Urinary bladder (tissue), 4 donors: ENCODE data around the gene APOL5. TPM values are rescaled to one million over a fixed set of nuclear protein-coding genes. Genes with fewer than 3 reads are reported as not detected.

Experiments
- DNase-seq: peaks from one replicate; pipeline ENCODE4 v3.0.0-alpha.2; 2015; ENCODE audit errors: extremely low spot score
- H3K27ac ChIP-seq: one replicate; pipeline ENCODE4 v1.5.1; 2013; ENCODE audit warnings: low read depth, mild to moderate bottlenecking, moderate library complexity
- H3K36me3 ChIP-seq: one replicate; pipeline ENCODE4 v1.6.1; 2013; ENCODE audit warnings: mild to moderate bottlenecking, moderate library complexity; ENCODE audit not compliant: insufficient read depth
- H3K4me1 ChIP-seq: one replicate; pipeline ENCODE4 v1.6.1; 2013; ENCODE audit warnings: mild to moderate bottlenecking, moderate library complexity; ENCODE audit not compliant: insufficient read depth
- H3K4me3 ChIP-seq: one replicate; pipeline ENCODE4 v1.5.1; 2013; ENCODE audit warnings: low read depth, low read length
- WGBS: extraction: QIAGEN DNeasy Blood & Tissue Kit; methylation state at CpG from one replicate; pipeline ENCODE4 v1.1.7; 2013; 5-methylcytosine and 5-hydroxymethylcytosine counted together
- polyA plus RNA-seq: library from polyadenylated mRNA; stranded (reverse); fragments of 200-250 nt; gene quantifications from one replicate; pipeline ENCODE4 v1.2.3, GENCODE V29; 2013
- total RNA-seq: library from RNA; depleted of rRNA; stranded (reverse); fragments of >200 nt; gene quantifications from one replicate; pipeline ENCODE4 v1.2.3, GENCODE V29; 2014
- donor health status: healthy with polysubstance abuse.
- donor health status: healthy.

APOL5 gene
- total and polyA plus RNA-seq, 2 donors: 1.4 TPM; not detected in 1

DNA sequence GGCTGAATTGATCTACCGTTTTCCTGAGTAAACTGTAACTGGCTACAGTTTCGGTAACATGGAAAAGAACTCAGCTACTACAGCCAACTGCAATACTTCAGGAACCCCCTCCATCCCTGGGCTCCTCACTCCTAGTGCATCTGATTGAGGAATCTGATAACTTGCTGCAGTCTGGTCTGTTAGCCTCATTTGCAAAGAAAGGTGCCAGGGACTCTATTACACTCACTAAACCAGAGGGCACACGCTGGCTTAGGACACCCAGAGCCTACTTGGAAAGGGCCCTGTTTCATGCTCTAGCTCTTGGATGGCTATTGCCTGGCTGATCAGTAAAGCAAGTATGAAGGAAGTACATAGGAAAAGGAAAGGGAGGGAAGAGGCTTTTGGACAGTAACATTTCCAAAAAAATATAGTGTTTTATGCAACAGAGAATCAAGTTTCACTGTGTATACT lies 22.3 kb downstream of the APOL5 start:
- no peak for DNase-seq

DNA sequence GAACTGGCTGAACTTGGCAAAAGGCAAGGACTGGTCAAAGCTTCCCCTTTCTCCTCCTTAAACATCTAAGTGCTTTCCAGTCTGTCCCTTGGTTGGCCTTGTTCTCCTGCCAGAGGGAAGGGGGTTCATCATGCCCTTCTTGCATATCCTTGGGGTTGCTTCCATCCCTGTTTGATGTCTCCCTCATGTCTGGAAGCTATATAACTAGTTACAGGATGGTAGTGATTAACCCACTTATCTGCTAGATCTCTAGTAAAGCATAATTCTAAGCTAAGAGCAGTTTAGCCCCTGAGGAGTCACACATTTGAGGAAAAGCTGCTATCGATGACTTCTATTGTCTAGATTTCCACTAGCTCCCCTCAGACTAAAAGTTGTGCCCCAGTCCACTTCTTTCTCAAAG lies 22.9 kb downstream of the APOL5 start:
- WGBS: 43% methylated on average over 1 of the region's 1 CpG
- no peak overlapping the region for H3K27ac ChIP-seq
- DNase-seq: no peak
- H3K4me1 ChIP-seq: no peaks in the 10 kb centered on the region
- peaks cover 3% of the 10 kb centered on the region for H3K36me3 ChIP-seq
- no peak overlapping the region for H3K4me3 ChIP-seq

More for the DNA sequence above, 22.3 kb downstream of the APOL5 start:
- WGBS: 73% methylated on average over 3 of the region's 3 CpGs
- H3K27ac ChIP-seq: no peak overlapping the region
- H3K4me1 ChIP-seq: no peaks in the 10 kb centered on the region
- peaks cover 1% of the 10 kb centered on the region for H3K36me3 ChIP-seq
- no peak overlapping the region for H3K4me3 ChIP-seq

DNA sequence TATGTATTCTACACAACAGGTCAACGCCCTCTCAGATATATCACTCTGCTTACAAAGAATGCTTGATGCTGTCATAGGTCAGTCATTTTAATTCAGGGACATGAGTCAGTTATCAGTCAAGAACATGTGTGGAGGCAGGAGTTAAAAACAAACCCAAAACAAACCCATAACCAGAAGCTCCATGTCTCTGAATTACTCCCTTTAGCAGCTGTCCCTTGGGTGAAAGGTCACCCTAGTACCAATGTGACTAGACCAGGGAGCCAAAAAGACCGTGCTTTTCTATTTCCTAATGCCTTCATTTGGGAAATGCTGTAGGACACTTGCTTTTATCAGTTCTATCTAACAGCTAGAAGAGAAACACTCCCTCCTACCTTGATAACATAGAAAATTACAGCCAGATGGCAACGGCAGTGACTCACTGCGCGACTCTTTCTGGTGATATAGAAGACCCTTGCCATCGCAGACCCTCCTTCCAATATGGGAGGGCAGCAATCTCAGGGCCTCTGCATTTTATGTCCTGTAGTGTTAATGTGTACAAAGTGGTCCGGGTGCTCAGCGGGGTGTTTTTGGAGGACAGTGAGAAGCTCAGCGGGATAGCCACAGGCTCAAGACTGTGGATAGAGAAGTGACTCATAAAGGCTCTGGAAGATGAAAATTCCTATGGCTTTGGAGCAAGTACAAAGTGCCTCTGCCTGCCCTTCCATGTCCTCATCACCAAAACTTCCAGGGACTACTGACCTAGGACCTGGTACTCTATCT lies 24.8 kb downstream of the APOL5 start:
- Histone ChIP-seq H3K36me3 (peaks cover 4% of the 10 kb centered on the region), H3K4me1 (no peaks in the 10 kb centered on the region), H3K27ac (no peak overlapping the region), H3K4me3 (no peak overlapping the region)
- no peak for DNase-seq
- WGBS: 59% methylated on average over 9 of the region's 9 CpGs

DNA sequence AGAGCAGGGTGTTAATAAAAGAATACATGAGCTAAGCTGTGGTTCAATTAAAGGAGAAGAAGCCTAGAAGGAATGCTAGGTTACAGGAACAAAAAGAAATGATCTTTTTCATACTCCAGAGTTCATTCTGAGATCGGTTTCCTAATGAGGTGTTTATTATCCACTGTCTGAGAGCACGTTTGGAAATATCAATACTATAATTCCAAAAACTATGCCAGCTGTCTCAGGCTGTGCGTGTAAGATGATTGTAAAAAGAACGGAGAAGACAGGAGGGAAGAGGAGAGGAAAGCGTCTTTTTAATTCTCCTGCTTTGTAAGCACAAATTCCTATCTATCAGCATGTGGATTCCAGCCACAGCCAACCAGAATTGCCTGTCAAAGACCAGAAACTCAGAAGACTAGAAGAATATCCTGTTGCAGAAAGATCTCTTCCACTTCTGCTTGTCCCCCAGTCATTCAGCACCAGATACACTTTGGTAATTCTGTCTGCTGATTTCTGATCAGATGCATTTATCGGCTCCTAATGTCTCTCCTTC lies 25.7 kb downstream of the APOL5 start:
- no peak overlapping the region for H3K4me3 ChIP-seq
- DNase-seq: no peak
- H3K27ac ChIP-seq: no peak overlapping the region
- WGBS: 40% methylated on average over 6 of the region's 6 CpGs
- H3K36me3 ChIP-seq: peaks cover 4% of the 10 kb centered on the region
- no peaks in the 10 kb centered on the region for H3K4me1 ChIP-seq

DNA sequence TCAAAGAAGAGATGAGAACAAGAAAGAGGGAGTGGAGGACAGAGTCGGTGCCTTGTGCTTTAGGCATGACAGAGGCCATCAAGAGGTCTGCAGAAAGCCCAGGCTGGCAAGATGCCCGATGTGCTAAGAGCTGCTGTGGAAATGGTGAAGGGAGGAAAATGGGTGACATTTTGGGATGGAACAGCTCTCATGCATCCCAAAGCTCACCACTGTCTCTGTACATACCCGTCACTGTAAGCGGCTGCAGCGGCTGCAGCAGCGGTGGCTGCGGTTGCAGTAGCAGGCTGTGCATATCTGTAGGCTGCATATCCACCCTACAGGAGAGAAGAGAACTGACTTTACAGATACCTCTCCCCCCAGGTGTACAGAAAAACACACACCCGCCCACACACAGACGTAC lies 28.6 kb downstream of the APOL5 start:
- Histone ChIP-seq H3K27ac (no peak overlapping the region), H3K36me3 (peaks cover 4% of the 10 kb centered on the region), H3K4me1 (no peaks in the 10 kb centered on the region), H3K4me3 (no peak overlapping the region)
- DNase-seq: no peak
- WGBS: 88% methylated on average over 9 of the region's 9 CpGs

DNA sequence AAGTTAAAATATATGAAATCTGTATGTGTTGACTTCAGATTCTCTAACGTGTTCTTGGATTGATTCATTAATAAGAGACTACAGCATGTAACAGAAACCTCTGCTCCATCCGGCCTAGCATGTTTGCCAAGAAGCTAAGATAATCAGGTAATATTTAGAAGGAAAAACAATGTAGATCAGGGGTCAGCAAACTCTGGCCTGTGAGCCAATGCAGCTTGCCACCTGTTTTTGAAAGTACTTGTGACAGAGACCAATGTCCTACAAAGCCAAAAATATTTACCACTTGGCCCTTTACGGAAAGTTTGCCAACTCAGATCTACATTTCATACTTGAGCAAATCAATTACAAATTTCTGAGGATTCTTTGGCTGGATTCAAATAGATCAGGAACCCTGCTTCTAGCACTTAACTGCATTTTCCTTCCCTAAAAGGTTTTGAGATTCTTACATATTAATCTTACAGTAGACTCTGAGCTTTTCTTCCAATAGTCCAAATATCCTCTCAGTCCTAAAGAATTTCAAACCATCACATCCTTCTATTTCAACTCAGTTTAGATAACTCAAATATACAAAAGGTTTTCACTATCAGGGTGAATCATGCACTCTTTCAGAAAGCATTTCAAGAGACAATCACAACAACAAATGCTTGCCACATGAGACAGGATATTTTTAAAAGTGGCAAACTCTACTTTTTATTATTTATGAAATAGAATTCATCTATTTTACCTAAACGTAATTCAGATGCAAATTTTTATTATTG lies 29.5 kb downstream of the APOL5 start:
- Histone ChIP-seq H3K4me3 (no peak overlapping the region), H3K27ac (no peak overlapping the region), H3K4me1 (no peaks in the 10 kb centered on the region), H3K36me3 (peaks cover 4% of the 10 kb centered on the region)
- 43% methylated on average over 4 of the region's 4 CpGs for WGBS
- no peak for DNase-seq

DNA sequence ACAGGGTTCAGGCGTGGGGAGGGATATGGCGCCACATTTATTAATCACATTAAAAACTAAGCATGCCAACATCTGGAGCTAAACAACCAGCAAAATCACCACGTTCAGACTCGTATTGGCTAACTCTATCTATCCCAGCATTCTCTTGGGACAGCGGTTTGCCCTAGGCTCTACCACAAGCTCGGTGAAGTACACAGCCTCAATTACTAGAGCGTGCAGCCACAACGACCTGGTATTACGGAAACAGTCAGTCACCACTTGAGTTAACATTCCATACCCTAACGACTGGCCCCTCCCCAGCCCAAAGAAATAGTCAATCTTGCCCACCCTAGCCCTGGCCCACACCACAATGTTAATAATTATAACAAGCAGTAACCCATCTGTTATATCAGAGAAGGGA lies 32.1 kb downstream of the APOL5 start:
- Histone ChIP-seq H3K4me3 (no peak overlapping the region), H3K36me3 (peaks cover 3% of the 10 kb centered on the region), H3K4me1 (no peaks in the 10 kb centered on the region), H3K27ac (no peak overlapping the region)
- WGBS: 76% methylated on average over 10 of the region's 10 CpGs
- DNase-seq: no peak

DNA sequence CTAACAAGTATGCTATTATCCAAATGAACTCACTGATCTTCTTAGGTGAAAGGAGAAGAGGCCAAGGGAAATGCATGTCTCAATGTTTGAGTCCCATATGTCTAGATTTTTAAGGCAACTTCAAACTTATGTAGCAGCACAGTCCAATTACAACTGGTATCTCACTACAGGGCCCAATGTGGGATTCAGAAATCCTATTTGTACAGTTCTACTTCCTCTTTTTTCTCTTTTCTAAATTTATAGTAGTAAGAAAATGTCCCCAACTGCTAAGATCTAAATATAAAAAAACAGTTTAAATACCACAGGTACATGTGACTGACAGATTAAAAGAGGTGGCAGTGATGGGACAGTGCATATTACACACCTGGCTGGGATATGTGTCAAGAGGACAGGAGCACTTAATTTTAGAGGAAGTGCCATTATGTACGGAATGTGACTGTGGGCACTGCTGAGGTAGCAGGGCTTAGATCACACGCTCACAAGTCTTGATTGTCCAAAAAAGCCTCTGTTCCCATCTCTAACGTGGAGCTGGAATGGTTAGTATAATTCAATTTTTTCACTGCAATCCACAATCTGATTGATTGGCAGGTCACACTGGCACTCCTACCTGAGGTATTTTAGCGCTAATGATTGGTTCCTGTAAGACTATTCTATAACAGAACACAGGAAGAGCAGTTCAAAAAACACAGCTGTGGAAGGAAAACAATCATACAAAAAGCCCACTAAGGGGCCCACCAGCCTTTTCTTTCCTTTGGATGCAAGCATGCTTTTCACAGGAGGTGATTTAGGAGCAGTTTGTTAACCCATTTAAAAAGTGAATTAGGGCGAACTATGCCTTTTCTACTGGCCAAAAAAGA lies 34.6 kb downstream of the APOL5 start:
- H3K4me3 ChIP-seq: no peak overlapping the region
- WGBS: 68% methylated on average over 5 of the region's 5 CpGs
- no peak overlapping the region for H3K27ac ChIP-seq
- DNase-seq: no peak
- no peaks in the 10 kb centered on the region for H3K36me3 ChIP-seq
- H3K4me1 ChIP-seq: no peaks in the 10 kb centered on the region

DNA sequence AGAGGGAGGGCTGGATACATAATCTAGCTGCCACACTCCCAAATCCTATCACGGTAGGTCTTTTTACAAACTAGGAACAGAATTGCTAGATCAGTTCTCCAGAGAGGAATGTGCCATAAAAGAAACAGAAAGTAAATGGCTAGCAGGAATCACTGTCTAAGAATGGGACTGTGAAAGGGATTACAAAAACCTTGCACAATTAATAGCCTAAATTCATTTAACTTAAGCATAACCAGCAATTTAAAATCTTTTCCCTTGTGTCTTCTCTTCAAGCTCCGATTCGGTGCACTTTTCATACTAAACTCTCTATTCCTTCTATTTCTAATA lies 35.2 kb downstream of the APOL5 start:
- H3K4me3 ChIP-seq: no peak overlapping the region
- 69% methylated on average over 3 of the region's 3 CpGs for WGBS
- H3K4me1 ChIP-seq: no peaks in the 10 kb centered on the region
- DNase-seq: no peak
- no peaks in the 10 kb centered on the region for H3K36me3 ChIP-seq
- no peak overlapping the region for H3K27ac ChIP-seq

DNA sequence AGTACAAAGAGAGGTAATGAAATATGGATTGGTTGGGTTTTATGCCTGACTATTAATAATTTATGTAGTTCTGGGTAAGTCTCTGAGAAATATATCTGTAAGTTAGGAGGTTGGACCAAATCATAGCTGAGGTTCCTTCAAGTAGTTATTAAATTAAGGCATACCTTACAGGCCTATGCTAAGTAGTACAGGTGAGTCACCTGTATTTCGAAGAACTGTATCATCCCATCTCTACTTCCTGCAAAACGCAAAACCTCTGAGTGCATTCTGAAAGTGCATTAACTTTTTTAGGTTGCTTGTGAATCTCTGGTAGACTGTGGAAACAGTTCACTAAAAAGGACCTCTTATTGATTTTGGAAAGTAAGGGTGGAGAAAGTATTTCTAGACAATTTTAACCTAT lies 37.1 kb downstream of the APOL5 start:
- Histone ChIP-seq H3K27ac (no peak overlapping the region), H3K4me3 (no peak overlapping the region), H3K4me1 (no peaks in the 10 kb centered on the region), H3K36me3 (no peaks in the 10 kb centered on the region)
- 90% methylated on average over 2 of the region's 2 CpGs for WGBS
- no peak for DNase-seq

DNA sequence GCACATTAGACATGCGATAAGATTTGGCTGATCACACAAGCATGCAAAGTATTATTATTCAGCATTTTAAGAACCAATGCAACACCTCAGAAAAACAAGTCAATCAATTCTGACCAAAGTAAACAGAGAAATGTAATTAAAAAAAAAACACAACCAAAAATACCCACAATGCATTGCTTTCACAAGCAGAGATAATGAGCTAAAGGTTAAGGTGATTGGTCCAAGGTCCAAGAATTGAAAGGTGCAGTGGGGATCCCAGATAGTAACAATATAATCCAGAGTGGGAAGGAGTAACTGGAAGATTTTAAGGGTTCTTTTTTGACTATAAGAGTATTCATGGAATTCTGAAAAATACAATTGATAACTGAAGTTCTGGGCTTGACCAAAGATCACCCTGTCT lies 39.0 kb downstream of the APOL5 start:
- 100% methylated on average over 1 of the region's 1 CpG for WGBS
- Histone ChIP-seq H3K4me3 (no peak overlapping the region), H3K27ac (no peak overlapping the region), H3K36me3 (no peaks in the 10 kb centered on the region), H3K4me1 (no peaks in the 10 kb centered on the region)
- DNase-seq: no peak

DNA sequence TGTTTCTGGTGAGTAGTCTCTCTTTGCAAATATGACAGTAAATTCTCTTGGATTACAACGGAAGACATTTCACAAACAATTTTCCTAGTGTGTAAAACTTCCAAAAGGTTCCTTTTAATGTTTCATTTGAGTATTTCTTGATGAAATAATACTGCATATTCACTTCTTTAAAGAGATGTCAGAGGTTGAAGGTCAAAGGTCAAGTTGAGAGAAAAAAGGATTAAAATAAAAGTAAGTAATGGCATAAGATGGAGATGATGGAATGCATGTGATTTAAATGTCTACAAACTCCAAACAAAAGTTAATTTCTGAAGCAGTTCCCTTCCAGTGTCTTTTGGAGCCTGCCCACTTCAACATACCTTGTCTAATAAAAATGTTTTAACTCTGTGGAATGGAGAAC lies 40.7 kb downstream of the APOL5 start:
- no peaks in the 10 kb centered on the region for H3K36me3 ChIP-seq
- no peaks in the 10 kb centered on the region for H3K4me1 ChIP-seq
- 51% methylated on average over 1 of the region's 1 CpG for WGBS
- no peak for DNase-seq
- no peak overlapping the region for H3K27ac ChIP-seq
- H3K4me3 ChIP-seq: no peak overlapping the region

DNA sequence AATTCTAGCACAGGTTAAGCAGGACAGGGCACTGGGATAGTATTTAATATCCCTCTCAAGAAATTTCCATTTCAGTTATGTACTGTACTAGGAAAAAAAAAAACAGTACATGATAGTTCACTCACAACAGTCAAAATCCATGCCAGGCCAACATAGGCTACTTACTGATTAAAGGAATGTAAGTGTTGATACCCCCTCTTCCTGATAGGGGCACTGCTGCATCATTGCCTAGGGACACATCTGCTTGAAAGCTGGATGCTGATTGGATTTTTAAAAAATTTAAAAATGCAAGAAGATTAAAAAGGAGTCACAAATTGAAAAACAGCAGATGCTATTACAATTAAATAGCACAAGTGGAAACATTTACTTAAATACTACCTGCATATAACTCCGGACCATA lies 43.4 kb downstream of the APOL5 start:
- Histone ChIP-seq H3K4me3 (no peak overlapping the region), H3K4me1 (no peaks in the 10 kb centered on the region), H3K36me3 (no peaks in the 10 kb centered on the region), H3K27ac (no peak overlapping the region)
- DNase-seq: no peak
- WGBS: 96% methylated on average over 1 of the region's 1 CpG
